ENCODE measurements around the gene METTL17. TPM values are rescaled to one million over a fixed set of nuclear protein-coding genes. Genes with fewer than 3 reads are reported as not detected.

METTL17 gene
- total RNA-seq, 1 experiment from 2014 or later: 98.1 TPM

GRCh38 chr14:21023174-21023573 is 33.4 kb downstream of the METTL17 start:
- peak overlapping the region; percentile 79; the same call in 1 of the 2 replicates for H3K4me3 Mint-ChIP-seq
- H3K27me3 Mint-ChIP-seq (ENCODE audit: low read depth): peaks cover 35% of the 10 kb centered on the region
- ChIA-PET CTCF (interaction anchor here (1.0 to 3.0 kb wide), 6 partner anchors 8 to 69 kb away, joined by 4 to 57 read pairs (median 8); no protein-coding TSS in a partner anchor), POLR2A (interaction anchor here (1.1 to 2.3 kb wide), 3 partner anchors 8 to 48 kb away, joined by 3 to 7 read pairs (median 4); no protein-coding TSS in a partner anchor)
- ATAC-seq (no peak), DNase-seq (ENCODE audit: low spot score) (no peak)
- H3K9me3 Mint-ChIP-seq: no peaks in the 10 kb centered on the region
- TF ChIP-seq RELA (CRISPR knock-in tag; IDR thresholded peaks at IDR 0.05; ENCODE audit: borderline replicate concordance) (no peak), ZNF219 (CRISPR knock-in tag; IDR thresholded peaks at IDR 0.05; ENCODE audit: borderline replicate concordance) (no peak), NR3C1 (CRISPR knock-in tag; conservative IDR thresholded peaks at IDR 0.05; ENCODE audit: low read depth) (no peak), EMX1 (CRISPR knock-in tag; IDR thresholded peaks at IDR 0.05) (no peak), ZNF416 (CRISPR knock-in tag; IDR thresholded peaks at IDR 0.05) (no peak), ZNF423 (CRISPR knock-in tag; IDR thresholded peaks at IDR 0.05) (no peak), RORB (CRISPR knock-in tag; IDR thresholded peaks at IDR 0.05) (no peak), ZNF512 (CRISPR knock-in tag; IDR thresholded peaks at IDR 0.05; ENCODE audit: borderline replicate concordance) (no peak), TEAD4 (CRISPR knock-in tag; IDR thresholded peaks at IDR 0.05) (no peak), MLX (CRISPR knock-in tag; IDR thresholded peaks at IDR 0.05) (no peak), ZNF317 (CRISPR knock-in tag; IDR thresholded peaks at IDR 0.05; ENCODE audit: borderline replicate concordance, low read depth) (no peak)
- H3K36me3 Mint-ChIP-seq: peaks cover 6% of the 10 kb centered on the region; the same call in 1 of the 2 replicates
- H3K27ac Mint-ChIP-seq: no peak overlapping the region
- peaks cover 39% of the 10 kb centered on the region for H3K4me1 Mint-ChIP-seq

- TF ChIP-seq, protein P1, sequence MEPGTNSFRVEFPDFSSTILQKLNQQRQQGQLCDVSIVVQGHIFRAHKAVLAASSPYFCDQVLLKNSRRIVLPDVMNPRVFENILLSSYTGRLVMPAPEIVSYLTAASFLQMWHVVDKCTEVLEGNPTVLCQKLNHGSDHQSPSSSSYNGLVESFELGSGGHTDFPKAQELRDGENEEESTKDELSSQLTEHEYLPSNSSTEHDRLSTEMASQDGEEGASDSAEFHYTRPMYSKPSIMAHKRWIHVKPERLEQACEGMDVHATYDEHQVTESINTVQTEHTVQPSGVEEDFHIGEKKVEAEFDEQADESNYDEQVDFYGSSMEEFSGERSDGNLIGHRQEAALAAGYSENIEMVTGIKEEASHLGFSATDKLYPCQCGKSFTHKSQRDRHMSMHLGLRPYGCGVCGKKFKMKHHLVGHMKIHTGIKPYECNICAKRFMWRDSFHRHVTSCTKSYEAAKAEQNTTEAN (CRISPR knock-in tag; IDR thresholded peaks at IDR 0.05): no peak
- TF ChIP-seq KAT7 (CRISPR knock-in tag; IDR thresholded peaks at IDR 0.05; ENCODE audit: borderline replicate concordance) (no peak), IRF2 (CRISPR knock-in tag; IDR thresholded peaks at IDR 0.05; ENCODE audit: borderline replicate concordance, low read depth) (no peak), NFE2L1 (CRISPR knock-in tag; IDR thresholded peaks at IDR 0.05) (no peak), FOXJ3 (CRISPR knock-in tag; IDR thresholded peaks at IDR 0.05; ENCODE audit: borderline replicate concordance) (no peak), FOXK1 (CRISPR knock-in tag; IDR thresholded peaks at IDR 0.05) (no peak), SMAD4 (CRISPR knock-in tag; IDR thresholded peaks at IDR 0.05) (no peak), USF2 (CRISPR knock-in tag; IDR thresholded peaks at IDR 0.05) (no peak), ZNF121 (CRISPR knock-in tag; IDR thresholded peaks at IDR 0.05) (no peak), ZNF263 (CRISPR knock-in tag; IDR thresholded peaks at IDR 0.05; ENCODE audit: low read depth) (no peak), ATF3 (CRISPR knock-in tag; conservative IDR thresholded peaks at IDR 0.05) (no peak), JAZF1 (CRISPR knock-in tag; IDR thresholded peaks at IDR 0.05) (no peak), TCF7 (CRISPR knock-in tag; IDR thresholded peaks at IDR 0.05; ENCODE audit: low read depth) (no peak)
- DNase-seq (ENCODE audit: low spot score) (peak; percentile 17), ATAC-seq (0 out of 2 replicates have a peak, but pooled peaks have one; percentile 3)
- H3K36me3 Mint-ChIP-seq: peaks cover 6% of the 10 kb centered on the region; the same call in 1 of the 2 replicates
- POLR2A ChIA-PET: interaction anchor here (0.6 to 2.3 kb wide), 6 partner anchors 9 to 74 kb away, joined by 3 to 7 read pairs (median 4); partner anchors contain the start of gene ZNF219
- peak overlapping the region; percentile 79 for H3K4me3 Mint-ChIP-seq
- H3K4me1 Mint-ChIP-seq: peaks cover 39% of the 10 kb centered on the region
- H3K27me3 Mint-ChIP-seq (ENCODE audit: low read depth): peaks cover 35% of the 10 kb centered on the region
- no peaks in the 10 kb centered on the region for H3K9me3 Mint-ChIP-seq
- CTCF ChIA-PET: interaction anchor here (0.6 to 3.0 kb wide), 11 partner anchors 9 to 81 kb away, joined by 3 to 57 read pairs (median 4); no protein-coding TSS in a partner anchor
- no peak overlapping the region for H3K27ac Mint-ChIP-seq
Observed at GRCh38 chr14:21023817-21024584, 34.2 kb downstream of the METTL17 start.

Data from WTC11 (cell line).